ENCODE data around the gene ATP4A.

DNA sequence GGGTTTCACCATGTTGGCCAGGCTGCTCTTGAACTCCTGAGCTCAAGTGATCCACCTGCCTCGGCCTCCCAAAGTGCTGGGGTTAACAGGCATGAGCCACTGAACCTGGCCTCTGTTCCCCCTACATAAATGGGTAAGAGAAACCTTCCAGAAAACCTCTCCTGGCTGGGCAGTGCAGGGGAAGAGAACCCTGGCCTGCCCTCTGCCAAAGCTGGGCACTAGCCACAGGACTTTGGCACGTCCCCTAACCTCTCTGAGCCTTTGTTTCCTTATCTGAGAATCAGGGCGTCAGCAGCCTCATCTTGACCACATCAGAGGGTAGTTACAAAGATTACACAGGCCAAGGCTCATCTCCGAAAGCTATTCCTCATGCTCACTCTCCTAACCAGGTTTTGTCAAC lies 37.6 kb downstream of the ATP4A start:
- TF ChIP-seq YY1 (IDR thresholded peaks at IDR 0.05; ENCODE audit: insufficient read depth, insufficient read length): no peak
- no peak for TF ChIP-seq ZNF274 (IDR thresholded peaks at IDR 0.05; ENCODE audit: low read depth, low read length)
